Activated T-cell treated with anti-CD3 and anti-CD28 coated beads, Interleukin-2, amount 50 U/mL, for 72 hours (primary cell): ENCODE measurements around the gene RGS6. TPM values are rescaled to one million over a fixed set of nuclear protein-coding genes. Genes with fewer than 3 reads are reported as not detected.

ENCODE experiments used
- ATAC-seq, 2 donors: fragments of 150-1000 bp; cut with Tn5 transposase; replicated peaks in 1 of 2; 2 replicates each; pipeline ENCODE4 v1.10.0; 2021; ENCODE audit warnings: moderate library complexity in 2 of 2, mild to moderate bottlenecking in 1 of 2
- DNase-seq, 2 donors: peaks; one replicate each; pipeline ENCODE4 v3.0.0; 2021 to 2022; ENCODE audit warnings: mixed read lengths in 1 of 2
- H3K27ac Mint-ChIP-seq: one replicate; pipeline ENCODE4 v1.8.0; 2022; ENCODE audit warnings: mild to moderate bottlenecking, moderate library complexity, mixed read lengths
- H3K27me3 Mint-ChIP-seq: one replicate; pipeline ENCODE4 v1.8.0; 2022; ENCODE audit warnings: low read depth, mixed read lengths
- H3K36me3 Mint-ChIP-seq, 2 donors: one replicate each; pipeline ENCODE4 v1.8.0; 2022; ENCODE audit warnings: mixed read lengths in 2 of 2, mild to moderate bottlenecking in 1 of 2; ENCODE audit not compliant: insufficient read depth in 2 of 2
- H3K4me1 Mint-ChIP-seq: one replicate; pipeline ENCODE4 v1.8.0; 2022; ENCODE audit warnings: low read depth, mixed read lengths
- H3K4me3 Mint-ChIP-seq, 2 donors: one replicate each; pipeline ENCODE4 v1.8.0; 2022; ENCODE audit warnings: mild to moderate bottlenecking in 2 of 2, mixed read lengths in 2 of 2, moderate library complexity in 2 of 2
- H3K9me3 Mint-ChIP-seq, 2 donors: one replicate each; pipeline ENCODE4 v1.8.0; 2022; ENCODE audit warnings: mixed read lengths in 2 of 2
- total RNA-seq, 2 donors: library from RNA; stranded (reverse); gene quantifications; one replicate each; pipeline ENCODE4 v1.2.3, GENCODE V29; 2022

Gene RGS6
- total RNA-seq, 2 donors from 2014 or later, result 2.2 to 2.5 TPM

DNA sequence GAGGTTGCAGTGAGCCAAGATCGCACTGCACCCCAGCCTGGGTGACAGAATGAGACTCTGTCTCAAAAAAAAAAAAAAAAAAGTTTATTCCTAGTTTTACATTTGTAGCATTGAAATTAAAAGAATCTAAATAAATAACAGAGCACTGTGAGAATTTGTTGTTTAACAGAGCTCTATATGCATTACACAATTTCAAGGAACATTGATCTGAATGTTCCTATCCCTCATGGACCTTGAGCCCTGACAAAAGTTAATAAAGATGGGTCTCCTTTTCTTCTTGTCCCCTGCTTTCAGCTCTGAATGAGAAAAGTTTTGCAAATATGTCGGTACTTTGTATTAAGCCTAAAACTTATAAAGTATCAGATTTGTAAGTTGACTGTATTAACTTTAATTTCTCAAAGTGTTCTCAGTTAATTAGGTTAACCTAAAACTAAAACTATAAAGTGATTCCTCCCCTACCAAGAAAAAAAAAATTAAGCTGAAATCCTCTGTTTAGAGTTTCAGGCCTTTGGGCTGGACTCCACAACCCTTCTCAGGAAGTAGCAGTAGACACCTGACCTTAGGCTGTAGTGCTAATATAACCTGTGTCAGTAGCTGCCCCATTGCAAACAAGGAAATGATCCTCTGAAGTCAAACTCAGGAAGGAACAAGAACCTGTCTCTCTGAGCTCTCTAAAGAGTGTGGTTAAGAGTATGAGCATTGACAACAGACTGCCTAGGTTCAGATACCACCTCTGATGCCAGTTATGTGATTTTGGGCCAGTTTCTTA is 484.0 kb downstream of the RGS6 start:
- DNase-seq (no peak), ATAC-seq (no peak)
- Mint-ChIP-seq H3K4me1 (peaks cover 7% of the 10 kb centered on the region), H3K36me3 (peaks cover 0 to 6% of the 10 kb centered on the region in 2 donors), H3K27ac (no peak overlapping the region), H3K4me3 (no peak overlapping the region), H3K9me3 (no peaks in the 10 kb centered on the region), H3K27me3 (peaks cover 20% of the 10 kb centered on the region)

DNA sequence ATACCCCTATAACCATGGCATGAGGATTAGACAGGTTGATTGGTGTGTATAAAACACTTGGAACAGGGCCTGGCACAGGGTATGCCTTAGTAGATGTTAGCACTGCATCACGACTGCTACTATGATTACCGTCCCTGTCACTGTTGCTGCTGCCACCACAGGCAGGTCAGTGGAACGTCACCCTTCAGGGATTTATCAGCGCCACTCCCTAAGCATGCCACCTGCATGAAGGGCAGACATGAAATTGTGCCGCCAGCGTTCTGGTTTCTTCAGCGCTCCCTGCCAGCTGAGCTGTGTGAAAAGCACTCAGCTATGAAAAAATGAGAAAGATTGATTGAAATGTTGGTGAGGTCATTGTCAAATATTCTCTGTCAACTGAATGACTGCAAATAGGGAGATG is 484.7 kb downstream of the RGS6 start:
- Mint-ChIP-seq H3K36me3 (peaks cover 0 to 6% of the 10 kb centered on the region in 2 donors), H3K27ac (no peak overlapping the region), H3K4me3 (no peak overlapping the region), H3K27me3 (peaks cover 21% of the 10 kb centered on the region), H3K9me3 (no peaks in the 10 kb centered on the region), H3K4me1 (peaks cover 7% of the 10 kb centered on the region)
- ATAC-seq (no peak), DNase-seq (no peak)

DNA sequence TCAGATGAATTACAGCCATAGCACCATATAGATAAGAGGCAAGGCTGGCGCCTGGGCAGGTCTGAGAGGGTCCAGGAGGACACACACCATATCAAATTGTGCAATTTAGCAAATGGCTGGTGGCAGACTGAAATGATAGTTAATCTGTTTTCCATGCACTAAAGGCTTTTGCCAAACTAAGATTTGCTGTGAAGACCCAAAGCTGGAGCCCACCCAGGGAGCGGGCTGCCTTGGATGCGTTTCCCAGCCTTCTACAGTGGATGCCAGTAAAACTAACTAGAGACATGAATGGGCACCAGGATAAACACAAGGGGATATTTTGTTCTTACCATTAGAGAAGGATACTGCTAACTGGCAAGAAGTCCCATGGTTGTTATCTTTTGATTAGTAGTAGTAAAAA is 486.6 kb downstream of the RGS6 start:
- no peaks in the 10 kb centered on the region for H3K9me3 Mint-ChIP-seq
- ATAC-seq (no peak), DNase-seq (no peak)
- peaks cover 21% of the 10 kb centered on the region for H3K27me3 Mint-ChIP-seq
- H3K27ac Mint-ChIP-seq, result no peak overlapping the region
- H3K4me3 Mint-ChIP-seq, result no peak overlapping the region
- peaks cover 2 to 3% of the 10 kb centered on the region in 2 donors for H3K36me3 Mint-ChIP-seq
- H3K4me1 Mint-ChIP-seq, result peaks cover 7% of the 10 kb centered on the region

DNA sequence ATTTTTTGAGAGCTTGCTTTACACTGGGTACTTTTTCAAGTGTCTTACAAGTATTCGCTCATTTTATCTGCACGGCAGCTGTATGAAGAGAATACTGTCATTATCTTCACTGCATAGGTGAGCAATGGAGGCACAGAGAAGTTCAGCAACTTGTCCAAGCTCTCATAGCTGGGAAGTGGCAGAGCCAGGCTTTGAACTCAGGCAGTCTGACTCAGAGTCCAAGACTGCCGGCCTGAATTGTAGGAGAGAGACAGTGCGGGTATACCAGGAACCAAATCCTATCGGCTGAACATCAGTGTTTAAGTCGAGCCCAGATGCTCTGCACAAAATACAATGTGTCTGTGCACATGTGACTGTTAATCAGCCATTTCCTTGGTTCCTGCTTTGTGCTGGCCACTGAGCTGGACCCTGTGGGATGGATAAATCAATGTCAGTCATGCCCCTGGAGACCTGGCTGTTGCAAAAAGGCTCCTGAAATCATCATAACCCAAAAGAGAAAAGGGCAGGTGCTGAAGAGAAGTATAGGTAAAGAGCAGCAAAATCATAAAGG is 487.1 kb downstream of the RGS6 start:
- H3K4me3 Mint-ChIP-seq, result no peak overlapping the region
- H3K9me3 Mint-ChIP-seq, result no peaks in the 10 kb centered on the region
- peaks cover 2 to 3% of the 10 kb centered on the region in 2 donors for H3K36me3 Mint-ChIP-seq
- H3K27me3 Mint-ChIP-seq, result peaks cover 16% of the 10 kb centered on the region
- H3K27ac Mint-ChIP-seq, result no peak overlapping the region
- DNase-seq, result no peak
- no peak for ATAC-seq
- H3K4me1 Mint-ChIP-seq, result peaks cover 7% of the 10 kb centered on the region

DNA sequence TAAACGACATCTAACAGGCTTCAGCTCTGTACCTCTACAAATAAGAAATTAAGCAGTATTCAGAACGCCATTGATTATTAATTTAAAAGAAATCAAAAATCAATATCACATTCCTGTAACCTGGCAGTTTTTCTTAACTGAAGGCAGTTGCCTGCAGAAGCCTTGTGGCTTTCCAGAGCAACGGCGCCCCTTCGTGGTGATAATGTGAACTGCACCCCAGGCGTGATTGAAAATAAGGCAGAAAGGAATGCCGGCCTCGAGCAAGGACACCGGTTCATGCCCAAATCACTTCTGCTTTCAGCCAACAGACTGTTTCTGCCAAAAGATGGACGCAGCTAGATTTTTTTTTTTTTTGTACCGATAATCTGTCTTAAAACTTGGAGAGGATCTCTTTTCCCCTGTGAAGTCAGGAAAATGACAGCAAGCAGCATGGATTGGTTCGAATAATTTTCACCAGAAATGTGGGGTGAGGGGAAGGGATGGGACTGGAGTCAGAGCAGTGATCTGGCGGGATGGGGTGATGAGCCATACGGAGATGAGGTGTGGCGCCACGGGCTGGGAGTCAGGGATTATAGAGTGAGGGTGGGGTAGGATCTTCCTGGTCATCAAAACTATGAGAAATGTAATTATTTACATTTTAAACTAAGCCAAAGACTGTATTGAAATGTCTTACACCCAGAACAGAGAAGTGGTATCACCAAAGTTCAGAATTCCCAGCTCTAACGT is 488.7 kb downstream of the RGS6 start:
- Mint-ChIP-seq H3K4me3 (no peak overlapping the region), H3K36me3 (peaks cover 2 to 3% of the 10 kb centered on the region in 2 donors), H3K4me1 (peaks cover 7% of the 10 kb centered on the region), H3K27ac (no peak overlapping the region), H3K9me3 (no peaks in the 10 kb centered on the region), H3K27me3 (peaks cover 11% of the 10 kb centered on the region)
- DNase-seq (peak; percentile 74 to 88), ATAC-seq (peak in 1 of 2 donors; percentile 43)

DNA sequence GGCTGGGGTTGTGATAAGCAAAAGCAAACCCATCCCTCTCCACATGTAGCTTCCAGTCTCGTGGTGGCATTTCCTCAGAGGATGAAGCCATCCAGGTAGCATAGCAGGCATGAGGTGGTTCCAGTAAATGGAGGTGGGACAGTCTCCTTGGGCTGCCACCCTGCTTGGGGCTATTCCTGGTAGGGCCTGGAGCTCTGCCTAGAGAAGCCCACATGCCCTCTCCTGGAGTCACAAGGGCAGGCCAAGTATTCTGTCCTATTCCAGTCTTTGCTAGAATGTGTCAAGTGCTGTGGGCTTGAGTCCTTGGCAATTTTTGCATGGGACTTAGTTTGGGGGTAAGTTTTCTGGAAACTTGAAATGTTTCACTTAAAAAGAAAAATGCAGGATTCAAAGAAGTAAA is 491.7 kb downstream of the RGS6 start:
- no peak for ATAC-seq
- peaks cover 6 to 9% of the 10 kb centered on the region in 2 donors for H3K9me3 Mint-ChIP-seq
- H3K27ac Mint-ChIP-seq, result no peak overlapping the region
- peaks cover 7% of the 10 kb centered on the region for H3K4me1 Mint-ChIP-seq
- peaks cover 8 to 13% of the 10 kb centered on the region in 2 donors for H3K36me3 Mint-ChIP-seq
- H3K27me3 Mint-ChIP-seq, result peaks cover 6% of the 10 kb centered on the region
- no peak for DNase-seq
- no peak overlapping the region for H3K4me3 Mint-ChIP-seq

DNA sequence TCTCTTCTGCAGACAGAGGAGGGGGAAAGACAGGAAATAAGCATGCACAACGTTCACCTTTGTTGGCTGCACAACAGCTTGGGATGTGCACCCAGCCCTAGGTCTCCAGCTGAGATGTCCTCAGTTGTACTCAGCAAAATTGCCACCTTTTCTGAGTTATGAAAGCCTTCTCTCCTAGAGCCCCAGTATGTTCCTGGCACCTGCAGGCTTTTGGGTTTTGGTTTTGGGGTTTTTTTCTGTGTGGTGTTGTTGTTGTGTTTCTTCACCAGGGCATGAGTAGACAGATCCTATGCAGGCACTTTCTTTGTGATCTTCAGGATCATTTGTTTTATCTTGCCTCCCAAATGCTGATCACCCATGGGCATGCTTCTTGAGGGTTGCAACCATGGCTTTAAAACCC is 498.2 kb downstream of the RGS6 start:
- no peak for ATAC-seq
- H3K4me1 Mint-ChIP-seq, result no peaks in the 10 kb centered on the region
- H3K4me3 Mint-ChIP-seq, result no peak overlapping the region
- no peak for DNase-seq
- H3K27ac Mint-ChIP-seq, result no peak overlapping the region
- no peaks in the 10 kb centered on the region for H3K27me3 Mint-ChIP-seq
- peaks cover 8 to 20% of the 10 kb centered on the region in 2 donors for H3K36me3 Mint-ChIP-seq
- peaks cover 9 to 14% of the 10 kb centered on the region in 2 donors for H3K9me3 Mint-ChIP-seq

DNA sequence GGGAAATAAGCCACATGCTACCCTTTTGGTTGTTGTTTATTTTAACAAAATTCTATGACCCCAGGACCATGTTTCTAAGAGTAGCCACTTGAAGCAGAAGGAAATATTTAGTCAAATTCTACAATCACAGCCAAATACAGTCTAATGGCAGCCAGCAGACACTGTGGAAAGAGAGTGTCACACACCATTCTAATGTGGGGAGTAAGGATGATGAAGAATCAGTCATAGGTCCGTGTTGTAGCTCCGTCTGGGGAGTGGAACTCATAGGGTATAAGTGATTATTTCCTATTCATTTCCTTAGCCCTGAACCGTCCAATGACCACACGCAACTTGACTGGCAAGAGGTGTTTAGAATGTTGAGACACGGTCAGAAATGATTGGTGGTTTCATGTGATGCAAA is 500.5 kb downstream of the RGS6 start:
- Mint-ChIP-seq H3K27ac (no peak overlapping the region), H3K9me3 (peaks cover 6 to 11% of the 10 kb centered on the region in 2 donors), H3K4me3 (no peak overlapping the region), H3K36me3 (peaks cover 5 to 15% of the 10 kb centered on the region in 2 donors), H3K4me1 (peaks cover 4% of the 10 kb centered on the region), H3K27me3 (no peaks in the 10 kb centered on the region)
- no peak for ATAC-seq
- DNase-seq, result no peak

DNA sequence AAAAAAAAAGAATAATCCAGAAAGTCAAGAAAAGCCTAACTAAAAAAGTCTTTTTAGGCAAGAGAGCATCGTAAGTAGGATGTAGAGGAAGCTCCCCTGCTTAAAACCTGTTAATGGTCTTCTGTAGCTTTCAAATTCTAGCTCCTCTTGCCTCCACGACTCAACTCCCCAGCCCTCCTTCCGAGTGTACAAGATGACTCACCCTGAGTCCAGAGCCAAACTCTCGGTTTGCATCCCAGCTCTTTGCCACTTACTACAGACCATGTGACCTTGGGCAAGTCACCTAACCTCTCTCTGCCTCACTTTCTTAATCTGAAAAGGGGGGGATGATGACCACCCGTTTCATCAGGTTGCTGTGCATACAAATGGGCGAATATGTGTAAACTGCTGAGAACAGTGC is 501.3 kb downstream of the RGS6 start:
- no peak for ATAC-seq
- peaks cover 5% of the 10 kb centered on the region for H3K27me3 Mint-ChIP-seq
- peaks cover 4% of the 10 kb centered on the region for H3K4me1 Mint-ChIP-seq
- no peak for DNase-seq
- H3K36me3 Mint-ChIP-seq, result peaks cover 0 to 9% of the 10 kb centered on the region in 2 donors
- no peak overlapping the region for H3K27ac Mint-ChIP-seq
- no peak overlapping the region for H3K4me3 Mint-ChIP-seq
- peaks cover 3 to 6% of the 10 kb centered on the region in 2 donors for H3K9me3 Mint-ChIP-seq

DNA sequence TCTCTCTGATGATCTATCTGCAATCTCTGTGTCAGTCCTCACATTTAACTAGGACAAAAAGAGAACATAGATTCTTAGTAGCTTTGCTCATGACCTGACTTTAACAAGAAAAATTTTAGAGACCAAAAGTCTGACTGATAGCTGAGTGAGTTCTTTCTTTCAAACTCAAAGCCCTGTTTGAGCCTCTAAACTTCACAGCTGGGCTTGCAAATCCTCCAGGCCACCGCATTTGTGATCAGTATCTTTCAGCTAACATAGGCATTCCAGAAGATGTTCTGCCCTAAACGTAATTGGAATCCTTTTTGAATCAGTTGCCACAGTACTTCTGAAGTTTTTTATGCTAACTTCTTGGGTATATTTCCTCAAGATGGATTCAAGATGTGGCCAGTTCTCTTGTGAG is 502.6 kb downstream of the RGS6 start:
- no peak overlapping the region for H3K4me3 Mint-ChIP-seq
- ATAC-seq (no peak), DNase-seq (no peak)
- no peak overlapping the region for H3K27ac Mint-ChIP-seq
- H3K9me3 Mint-ChIP-seq, result peaks cover 0 to 4% of the 10 kb centered on the region in 2 donors
- peaks cover 0 to 4% of the 10 kb centered on the region in 2 donors for H3K36me3 Mint-ChIP-seq
- peaks cover 13% of the 10 kb centered on the region for H3K27me3 Mint-ChIP-seq
- peaks cover 11% of the 10 kb centered on the region for H3K4me1 Mint-ChIP-seq

DNA sequence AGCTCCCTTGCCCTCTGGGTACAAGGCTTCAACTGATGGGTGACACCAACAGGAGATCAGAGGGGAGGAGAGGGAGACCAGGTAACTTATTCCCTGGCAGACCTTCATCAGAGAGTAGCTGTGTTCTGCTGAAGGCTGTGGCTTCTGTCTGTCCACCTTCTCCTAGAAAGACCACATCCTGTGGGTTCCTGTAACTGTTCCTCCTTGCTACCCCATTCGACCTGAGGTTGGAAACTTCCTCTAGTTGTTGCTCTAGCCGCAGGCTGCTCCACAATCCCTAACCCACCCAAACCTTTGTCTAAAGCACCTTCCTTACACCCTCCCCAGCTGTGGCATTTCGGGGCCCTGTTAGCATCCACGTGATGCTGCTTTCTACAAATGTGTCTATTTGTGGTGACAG is 507.5 kb downstream of the RGS6 start:
- peak overlapping the region; percentile 5 to 41 for H3K4me3 Mint-ChIP-seq
- peaks cover 40% of the 10 kb centered on the region for H3K4me1 Mint-ChIP-seq
- no peaks in the 10 kb centered on the region for H3K36me3 Mint-ChIP-seq
- peak; percentile 59 to 70 for ATAC-seq
- H3K27me3 Mint-ChIP-seq, result peaks cover 33% of the 10 kb centered on the region
- peak; percentile 23 to 30 for DNase-seq
- H3K9me3 Mint-ChIP-seq, result no peaks in the 10 kb centered on the region
- no peak overlapping the region for H3K27ac Mint-ChIP-seq

DNA sequence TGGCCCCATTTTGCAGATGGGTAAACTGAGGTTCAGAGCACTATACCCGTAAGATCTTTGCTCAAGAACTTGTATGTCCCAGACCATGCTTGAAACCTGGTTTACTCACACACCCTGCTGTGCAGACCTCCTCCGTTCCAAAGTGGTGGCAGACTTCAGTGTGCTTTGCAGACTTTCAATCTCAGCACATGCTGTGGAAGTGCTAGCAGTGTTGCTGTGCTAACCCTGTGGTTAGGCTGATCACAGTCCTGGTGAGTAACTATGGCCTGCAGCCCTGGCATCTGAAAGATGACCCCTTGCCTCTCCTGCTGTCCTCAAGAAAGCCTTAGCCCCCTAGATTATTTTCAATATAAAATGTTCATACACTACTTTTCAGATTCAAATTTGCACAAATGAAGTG is 511.0 kb downstream of the RGS6 start:
- no peak for DNase-seq
- ATAC-seq, result peak in 1 of 2 donors; percentile 17
- H3K27me3 Mint-ChIP-seq, result peaks cover 31% of the 10 kb centered on the region
- H3K36me3 Mint-ChIP-seq, result no peaks in the 10 kb centered on the region
- no peak overlapping the region for H3K4me3 Mint-ChIP-seq
- no peaks in the 10 kb centered on the region for H3K9me3 Mint-ChIP-seq
- H3K27ac Mint-ChIP-seq, result no peak overlapping the region
- H3K4me1 Mint-ChIP-seq, result peaks cover 51% of the 10 kb centered on the region

DNA sequence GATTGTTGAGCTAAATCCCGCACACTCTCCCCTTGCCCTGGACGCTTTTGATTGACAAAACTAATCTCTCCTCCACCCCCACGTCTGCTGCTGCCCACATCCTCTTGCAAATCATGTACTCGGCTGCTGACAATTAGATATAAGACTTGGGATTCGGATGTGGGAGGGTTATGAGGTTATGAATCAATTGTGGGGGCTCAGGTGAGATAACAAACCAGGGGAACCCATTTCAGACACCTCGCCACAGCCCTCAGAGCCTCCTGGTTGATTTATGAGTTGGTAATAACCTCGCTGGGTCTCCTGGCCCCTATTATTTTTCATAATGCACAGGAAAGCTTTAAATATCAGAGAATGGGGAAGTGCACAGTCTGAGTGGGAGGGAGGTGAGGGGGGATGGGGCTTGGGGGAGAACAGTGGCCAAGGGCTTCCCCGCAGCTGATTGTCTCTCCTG is 511.8 kb downstream of the RGS6 start:
- Mint-ChIP-seq H3K27me3 (peaks cover 23% of the 10 kb centered on the region), H3K4me1 (peaks cover 51% of the 10 kb centered on the region), H3K4me3 (peak overlapping the region; percentile 43 to 58), H3K9me3 (no peaks in the 10 kb centered on the region), H3K27ac (peak overlapping the region; percentile 7), H3K36me3 (no peaks in the 10 kb centered on the region)
- peak; percentile 40 to 55 for DNase-seq
- peak; percentile 71 to 79 for ATAC-seq
